SKM-1 (cell line): Measurements from ENCODE around the gene PRAMEF26.
"Not testable (repeated sequence)": the region's sequence is repeated elsewhere in the genome, so short reads cannot be mapped to it uniquely, and the experiment has no call there.

ENCODE experiments used
- DNase-seq: peaks from one replicate; lab custom pipeline; 2025; ENCODE audit not compliant: unreplicated experiment; lab: John Stamatoyannopoulos, UW

Gene PRAMEF26

GRCh38 chr1:13155909-13156308 lies at the start of gene PRAMEF26:
TSS of gene PRAMEF26 (minus strand) at chr1:13156009. CDS start at chr1:13153095, 2,914 bp downstream.
- DNase-seq, result not testable (repeated sequence)

GRCh38 chr1:13201309-13201708 lies 45.5 kb upstream of the PRAMEF26 start, which contains the start of gene PRAMEF13:
TSS of gene PRAMEF13 (minus strand) at chr1:13201409. CDS start at chr1:13199589, 1,820 bp downstream.
- not testable (repeated sequence) for DNase-seq

GRCh38 chr1:13171548-13171947 lies 15.7 kb upstream of the PRAMEF26 start, which contains the start of gene PRAMEF9:
TSS of gene PRAMEF9 (plus strand) at chr1:13171848. CDS start at chr1:13175281, 3,433 bp downstream.
- not testable (repeated sequence) for DNase-seq

- not testable (repeated sequence) for DNase-seq
These were observed 9.7 kb upstream of the PRAMEF26 start, which contains the start of gene HNRNPCL4 for GRCh38 chr1:13165531-13165930. TSS of gene HNRNPCL4 (minus strand) at chr1:13165631. CDS start at chr1:13165467, 164 bp downstream.

GRCh38 chr1:13116754-13117153 lies 39.1 kb downstream of the PRAMEF26 start, which contains the start of gene HNRNPCL2:
TSS of gene HNRNPCL2 (minus strand) at chr1:13116854. CDS start at chr1:13116400, 454 bp downstream.
- not testable (repeated sequence) for DNase-seq
